Measurements from ENCODE around the gene LEUTX. TPM values are rescaled to one million over a fixed set of nuclear protein-coding genes. Genes with fewer than 3 reads are reported as not detected.

The LEUTX gene
- 10 to 100 TPM in 1 of 8 experiments, not detected in 7; 34.9 TPM for total RNA-seq

GRCh38 chr19:39778763-39779162, at the start of gene LEUTX:
Gene LEUTX (plus strand): TSS chr19:39778854. CDS start chr19:39778921, 67 bp downstream.
- peak in 1 of 8 experiments; percentile 24 for ATAC-seq (replicated peaks in 6 of 8)
- Histone ChIP-seq H3K4me3 (no peak within 1 kb of the TSS), H3K4me1 (replicated peaks in 1 of 2) (no peaks in the 10 kb centered on the region), H3K27ac (no peak within 1 kb of the TSS)
- WGBS, 10 experiments, result 0 to 80% (median 33%) methylated on average over 1 to 4 of the region's 4 CpGs; no CpG with 5 or more reads in 1 of the 10 experiments
- in situ Hi-C loops (cut with MboI; ENCODE audit: low pct_unique_long_range_greater_than_20kb in 2 of 9, low sequenced_read_pairs in 9 of 9, unreplicated experiment in 9 of 9), result loop anchor here in 2 of 9 experiments (25.0 kb wide), 1 partner anchor 184 kb away; the partner anchor contains the start of gene PSMC4 (in 2 of the 2)

DNA sequence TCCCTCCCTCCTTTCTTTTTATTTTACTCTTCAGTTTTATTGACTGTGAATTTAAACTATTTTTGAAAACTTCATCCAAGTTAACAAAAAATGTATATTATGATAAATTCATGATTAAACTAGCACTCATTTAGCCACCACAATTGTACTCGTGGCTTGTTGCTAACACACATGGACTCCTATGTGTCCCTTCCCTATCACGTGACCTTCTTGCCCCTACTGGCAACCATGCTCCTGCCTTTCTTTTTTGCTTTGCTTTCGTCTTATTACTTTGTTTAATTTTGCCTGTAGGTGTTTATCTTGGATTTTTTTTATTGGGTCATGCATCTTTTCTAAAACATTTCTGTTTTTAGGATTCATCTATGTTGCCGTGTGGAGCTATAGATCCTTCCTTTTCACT, 49.1 kb upstream of the LEUTX start:
- in situ Hi-C loops (cut with MboI; ENCODE audit: low pct_unique_long_range_greater_than_20kb in 2 of 9, low sequenced_read_pairs in 9 of 9, unreplicated experiment in 9 of 9), result no loop called here
- 13 to 70% (median 45%) methylated on average over 3 to 4 of the region's 4 CpGs for WGBS, 10 experiments
- H3K4me3 ChIP-seq, result no peak overlapping the region

DNA sequence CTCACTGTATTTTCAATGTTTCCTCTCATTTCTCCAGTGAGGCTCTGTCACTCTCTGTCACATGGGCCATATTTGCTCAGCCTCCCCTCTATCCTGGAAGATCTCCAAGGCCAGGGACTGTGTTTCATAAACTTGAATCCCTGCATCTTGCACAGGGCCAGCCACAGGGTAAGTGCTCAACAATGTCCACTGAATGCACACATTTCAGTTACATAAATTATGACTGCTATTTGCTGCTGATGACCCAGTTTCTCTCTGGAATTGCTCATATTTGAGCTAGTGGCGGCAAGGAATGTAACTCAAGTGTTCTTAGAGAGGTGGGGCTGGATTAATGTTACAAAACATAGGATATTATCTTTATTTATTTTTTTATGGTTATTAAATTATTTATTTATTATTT, 47.0 kb upstream of the LEUTX start:
- in situ Hi-C loops (cut with MboI; ENCODE audit: low pct_unique_long_range_greater_than_20kb in 2 of 9, low sequenced_read_pairs in 9 of 9, unreplicated experiment in 9 of 9), result no loop called here
- Histone ChIP-seq H3K27ac (no peak overlapping the region), H3K4me1 (replicated peaks in 1 of 2) (no peaks in the 10 kb centered on the region), H3K4me3 (no peak overlapping the region)
- WGBS, 10 experiments, result 50 to 71% (median 67%) methylated on average over 1 of the region's 1 CpG; no CpG with 5 or more reads in 7 of the 10 experiments
- ATAC-seq (replicated peaks in 6 of 8), result no peak

More for the DNA sequence above, 49.1 kb upstream of the LEUTX start:
- no peak overlapping the region for H3K27ac ChIP-seq
- H3K4me1 ChIP-seq (replicated peaks in 1 of 2), result no peaks in the 10 kb centered on the region
- no peak for ATAC-seq (replicated peaks in 6 of 8)

GRCh38 chr19:39733841-39734240, 44.8 kb upstream of the LEUTX start:
- in situ Hi-C loops (cut with MboI; ENCODE audit: low pct_unique_long_range_greater_than_20kb in 2 of 9, low sequenced_read_pairs in 9 of 9, unreplicated experiment in 9 of 9), result no loop called here
- Histone ChIP-seq H3K27ac (no peak overlapping the region), H3K4me3 (no peak overlapping the region), H3K4me1 (replicated peaks in 1 of 2) (no peaks in the 10 kb centered on the region)
- WGBS, 10 experiments, result 0 to 80% (median 39%) methylated on average over 1 to 2 of the region's 2 CpGs; no CpG with 5 or more reads in 1 of the 10 experiments
- ATAC-seq (replicated peaks in 6 of 8), result no peak

- in situ Hi-C loops (cut with MboI; ENCODE audit: low pct_unique_long_range_greater_than_20kb in 2 of 9, low sequenced_read_pairs in 9 of 9, unreplicated experiment in 9 of 9), result no loop called here
- H3K4me3 ChIP-seq, result no peak overlapping the region
- H3K27ac ChIP-seq, result no peak overlapping the region
- H3K4me1 ChIP-seq (replicated peaks in 1 of 2), result no peaks in the 10 kb centered on the region
- ATAC-seq (replicated peaks in 6 of 8), result no peak
- 0 to 38% (median 24%) methylated on average over 1 to 3 of the region's 3 CpGs; no CpG with 5 or more reads in 3 of the 10 experiments for WGBS, 10 experiments
Measured at GRCh38 chr19:39735688-39736087, 43.0 kb upstream of the LEUTX start.

DNA sequence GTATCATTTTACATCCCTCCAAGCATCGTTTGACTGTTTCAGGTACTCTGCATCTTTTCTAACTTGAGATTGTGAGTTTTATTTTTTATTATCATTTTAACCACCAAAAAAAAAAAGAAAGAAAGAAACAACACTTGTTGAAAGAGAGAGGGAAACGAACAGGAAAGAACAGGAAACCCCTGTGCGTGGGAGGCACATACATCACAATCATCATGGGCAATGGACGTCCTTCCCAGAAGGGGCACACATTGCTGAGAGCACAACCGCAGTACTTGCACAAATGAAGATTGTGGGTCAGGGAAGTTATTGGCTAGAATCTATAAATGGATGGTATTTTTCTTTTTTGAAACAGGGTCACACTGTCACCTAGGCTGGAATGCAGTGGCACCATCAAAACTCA, 42.6 kb upstream of the LEUTX start:
- no peak overlapping the region for H3K27ac ChIP-seq
- in situ Hi-C loops (cut with MboI; ENCODE audit: low pct_unique_long_range_greater_than_20kb in 2 of 9, low sequenced_read_pairs in 9 of 9, unreplicated experiment in 9 of 9), result no loop called here
- H3K4me3 ChIP-seq, result no peak overlapping the region
- ATAC-seq (replicated peaks in 6 of 8), result no peak
- H3K4me1 ChIP-seq (replicated peaks in 1 of 2), result no peaks in the 10 kb centered on the region
- 0 to 100% (median 36%) methylated on average over 1 to 5 of the region's 5 CpGs for WGBS, 10 experiments

DNA sequence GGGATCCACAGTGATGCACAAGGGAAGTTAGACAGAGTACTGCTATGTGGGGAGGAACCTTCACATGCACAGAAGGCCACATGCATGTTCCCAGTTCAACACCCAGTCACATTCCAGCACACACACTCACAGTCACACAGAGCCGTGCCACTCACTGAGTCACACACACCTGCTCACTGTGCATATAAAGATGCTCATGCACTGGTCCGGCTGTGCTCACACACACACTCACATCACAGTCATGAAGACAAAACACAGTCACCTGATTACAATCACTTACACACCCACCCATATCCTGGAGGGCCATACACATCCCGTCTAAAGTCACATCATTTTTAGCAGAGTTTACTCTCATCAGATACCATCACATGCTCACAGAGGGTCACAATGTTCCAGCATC, 41.3 kb upstream of the LEUTX start:
- 30 to 75% (median 60%) methylated on average over 2 of the region's 3 CpGs; no CpG with 5 or more reads in 7 of the 10 experiments for WGBS, 10 experiments
- H3K4me3 ChIP-seq, result no peak overlapping the region
- in situ Hi-C loops (cut with MboI; ENCODE audit: low pct_unique_long_range_greater_than_20kb in 2 of 9, low sequenced_read_pairs in 9 of 9, unreplicated experiment in 9 of 9), result no loop called here
- ATAC-seq (replicated peaks in 6 of 8), result peak in 2 of 8 experiments; percentile 32 to 55
- H3K27ac ChIP-seq, result no peak overlapping the region
- H3K4me1 ChIP-seq (replicated peaks in 1 of 2), result no peaks in the 10 kb centered on the region

DNA sequence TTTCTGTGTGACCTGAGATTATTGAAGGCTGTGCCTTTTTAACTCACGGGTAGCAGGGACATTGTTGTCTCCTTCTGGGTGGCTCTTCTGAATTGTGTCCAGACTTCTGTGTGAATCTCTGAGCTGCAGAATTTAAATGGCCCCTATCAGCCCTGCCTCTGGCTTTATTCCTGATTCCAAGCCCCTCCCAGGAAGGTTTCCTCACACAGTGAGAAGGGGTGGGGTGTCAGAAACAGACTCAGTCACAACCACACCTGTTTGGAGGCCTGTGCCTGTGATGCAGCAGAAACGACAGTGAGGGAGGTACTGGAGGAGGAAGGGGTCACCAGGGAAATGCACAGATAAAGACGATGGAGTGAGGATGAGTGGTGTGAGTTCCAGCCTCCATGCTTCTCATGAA, 40.8 kb upstream of the LEUTX start, which contains the start of gene CLC:
TSS of gene CLC (minus strand) at position 139 of the 400 bp plus-strand sequence. CDS start at position 62, 77 bp downstream.
- 0 to 67% (median 33%) methylated on average over 1 to 2 of the region's 3 CpGs; no CpG with 5 or more reads in 5 of the 10 experiments for WGBS, 10 experiments
- Histone ChIP-seq H3K4me1 (replicated peaks in 1 of 2) (no peaks in the 10 kb centered on the region), H3K27ac (no peak within 1 kb of the TSS), H3K4me3 (no peak within 1 kb of the TSS)
- peak in 2 of 8 experiments; percentile 53 to 92 for ATAC-seq (replicated peaks in 6 of 8)
- in situ Hi-C loops (cut with MboI; ENCODE audit: low pct_unique_long_range_greater_than_20kb in 2 of 9, low sequenced_read_pairs in 9 of 9, unreplicated experiment in 9 of 9), result no loop called here

DNA sequence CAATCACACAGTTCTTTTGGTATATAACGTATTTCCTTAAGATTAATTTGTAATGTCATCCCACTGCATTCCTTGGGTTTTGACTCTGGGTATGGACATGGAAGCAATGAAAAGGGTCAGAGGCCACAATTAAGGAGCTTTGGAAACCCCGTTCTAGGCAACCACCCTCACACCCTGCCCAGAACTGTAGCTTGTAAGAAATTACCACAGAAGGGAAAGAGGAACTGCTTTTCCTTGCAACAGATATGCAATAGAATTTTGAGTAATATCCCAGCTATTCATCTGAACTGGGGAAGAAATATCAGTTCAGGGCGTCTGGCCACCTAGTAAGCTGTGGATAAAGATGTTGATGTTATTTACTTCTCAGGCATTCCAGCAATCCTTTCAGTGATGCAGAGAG, 39.8 kb upstream of the LEUTX start:
- ATAC-seq (replicated peaks in 6 of 8), result no peak
- Histone ChIP-seq H3K4me1 (replicated peaks in 1 of 2) (no peaks in the 10 kb centered on the region), H3K4me3 (no peak overlapping the region), H3K27ac (no peak overlapping the region)
- in situ Hi-C loops (cut with MboI; ENCODE audit: low pct_unique_long_range_greater_than_20kb in 2 of 9, low sequenced_read_pairs in 9 of 9, unreplicated experiment in 9 of 9), result no loop called here
- WGBS, 10 experiments, result 0 to 65% (median 30%) methylated on average over 1 to 3 of the region's 3 CpGs; no CpG with 5 or more reads in 1 of the 10 experiments

DNA sequence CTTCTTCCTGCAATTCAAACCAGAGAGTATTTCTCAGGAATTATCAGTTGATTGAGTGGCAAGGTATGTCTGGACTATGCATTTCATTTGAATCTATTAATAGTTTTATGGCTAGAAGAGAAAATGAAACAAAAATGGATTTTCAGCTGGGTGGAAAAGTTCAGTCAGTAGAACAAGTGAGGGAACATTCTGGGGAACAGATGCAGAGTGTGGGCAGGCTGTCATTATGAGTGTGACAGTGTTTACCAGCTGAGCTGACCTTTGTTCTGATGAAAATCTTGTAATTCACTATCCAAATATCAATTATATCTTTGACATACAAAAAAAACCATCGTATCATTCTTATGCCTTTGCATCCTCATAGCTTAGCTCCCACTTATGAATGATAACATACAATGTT, 38.3 kb upstream of the LEUTX start:
- in situ Hi-C loops (cut with MboI; ENCODE audit: low pct_unique_long_range_greater_than_20kb in 2 of 9, low sequenced_read_pairs in 9 of 9, unreplicated experiment in 9 of 9), result no loop called here
- Histone ChIP-seq H3K4me1 (replicated peaks in 1 of 2) (no peaks in the 10 kb centered on the region), H3K27ac (no peak overlapping the region), H3K4me3 (no peak overlapping the region)
- 0 to 100% (median 75%) methylated on average over 1 of the region's 1 CpG; no CpG with 5 or more reads in 4 of the 10 experiments for WGBS, 10 experiments
- no peak for ATAC-seq (replicated peaks in 6 of 8)

DNA sequence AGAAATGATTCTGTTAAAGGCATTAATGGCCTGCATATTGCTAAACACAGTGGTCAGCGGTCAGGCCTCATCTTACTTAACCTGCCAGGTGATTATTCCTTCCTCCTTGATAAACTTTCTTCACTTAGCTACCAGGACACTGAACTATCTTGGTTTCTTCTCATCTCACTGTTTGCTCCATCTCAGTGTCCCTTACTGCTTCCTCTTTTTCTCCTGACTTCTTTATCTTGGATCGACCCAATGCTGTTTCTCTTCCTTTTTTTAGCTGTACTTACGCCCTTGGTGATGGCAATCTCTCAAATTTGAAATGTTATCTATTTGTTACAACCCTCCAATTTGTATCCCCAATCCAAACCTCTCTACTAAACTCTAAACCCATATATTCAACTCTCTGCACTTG, 33.0 kb upstream of the LEUTX start:
- in situ Hi-C loops (cut with MboI; ENCODE audit: low pct_unique_long_range_greater_than_20kb in 2 of 9, low sequenced_read_pairs in 9 of 9, unreplicated experiment in 9 of 9), result no loop called here
- Histone ChIP-seq H3K4me1 (replicated peaks in 1 of 2) (no peaks in the 10 kb centered on the region), H3K4me3 (no peak overlapping the region), H3K27ac (no peak overlapping the region)
- ATAC-seq (replicated peaks in 6 of 8), result no peak
- WGBS, 10 experiments, result 0 to 56% (median 20%) methylated on average over 1 to 3 of the region's 3 CpGs

- WGBS, 10 experiments, result 28 to 83% (median 40%) methylated on average over 1 to 4 of the region's 4 CpGs; no CpG with 5 or more reads in 3 of the 10 experiments
Measured at GRCh38 chr19:39746836-39747529, 31.7 kb upstream of the LEUTX start.

GRCh38 chr19:39749981-39750380, 28.7 kb upstream of the LEUTX start:
- H3K4me1 ChIP-seq (replicated peaks in 1 of 2), result no peaks in the 10 kb centered on the region
- no peak overlapping the region for H3K27ac ChIP-seq
- WGBS, 10 experiments, result 31 to 93% (median 59%) methylated on average over 2 to 5 of the region's 5 CpGs
- in situ Hi-C loops (cut with MboI; ENCODE audit: low pct_unique_long_range_greater_than_20kb in 2 of 9, low sequenced_read_pairs in 9 of 9, unreplicated experiment in 9 of 9), result no loop called here
- ATAC-seq (replicated peaks in 6 of 8), result no peak
- no peak overlapping the region for H3K4me3 ChIP-seq

More at GRCh38 chr19:39746836-39747529, 31.7 kb upstream of the LEUTX start:
- no peak for ATAC-seq (replicated peaks in 6 of 8)
- no peaks in the 10 kb centered on the region for H3K4me1 ChIP-seq (replicated peaks in 1 of 2)
- no peak overlapping the region for H3K27ac ChIP-seq
- in situ Hi-C loops (cut with MboI; ENCODE audit: low pct_unique_long_range_greater_than_20kb in 2 of 9, low sequenced_read_pairs in 9 of 9, unreplicated experiment in 9 of 9), result no loop called here
- H3K4me3 ChIP-seq, result no peak overlapping the region

- Histone ChIP-seq H3K27ac (no peak overlapping the region), H3K4me1 (replicated peaks in 1 of 2) (no peaks in the 10 kb centered on the region), H3K4me3 (no peak overlapping the region)
- in situ Hi-C loops (cut with MboI; ENCODE audit: low pct_unique_long_range_greater_than_20kb in 2 of 9, low sequenced_read_pairs in 9 of 9, unreplicated experiment in 9 of 9), result no loop called here
- ATAC-seq (replicated peaks in 6 of 8), result no peak
Measured at GRCh38 chr19:39752390-39752789, 26.3 kb upstream of the LEUTX start.
